HAP-1 (cell line): ENCODE measurements around the gene SLC16A2.
A peak's percentile ranks its signal among the peaks of the same experiment; 100 is the strongest.

Experiments used
- DNase-seq, 2 experiments: peaks; one replicate each; pipeline ENCODE4 v3.0.0-alpha.2; 2016 to 2020; ENCODE audit warnings: low spot score in 2 of 2
- H3K27me3 ChIP-seq: fragments of 250-450 bp; sonication (Bioruptor Pico); 2 replicates; pipeline ENCODE4 v1.5.1; 2020; ENCODE audit warnings: low read depth, mild to moderate bottlenecking, moderate library complexity
- H3K36me3 ChIP-seq: fragments of 250-450 bp; sonication (Bioruptor Pico); replicated peaks from 2 replicates; pipeline ENCODE4 v1.5.1; 2020; ENCODE audit warnings: mild to moderate bottlenecking
- H3K4me1 ChIP-seq: fragments of 250-450 bp; sonication (Bioruptor Pico); 2 replicates; pipeline ENCODE4 v1.5.1; 2020; ENCODE audit warnings: mild to moderate bottlenecking
- H3K4me3 ChIP-seq: fragments of 250-450 bp; sonication (Bioruptor Pico); 2 replicates; pipeline ENCODE4 v1.5.1; 2020; ENCODE audit warnings: mild to moderate bottlenecking, moderate library complexity
- H3K9me3 ChIP-seq: fragments of 250-450 bp; sonication (Bioruptor Pico); 2 replicates; pipeline ENCODE4 v1.5.1; 2020; ENCODE audit warnings: mild to moderate bottlenecking, moderate library complexity
- in situ Hi-C: fragments of 300-500 bp; cut with MboI; formaldehyde crosslinking; loops from 3 replicates; pipeline ENCODE4 v1.14.3; 2020; ENCODE audit warnings: low sequenced_read_pairs, inconsistent platforms, mixed read lengths

SLC16A2 gene

GRCh38 chrX:74421036-74421739, at the start of gene SLC16A2:
SLC16A2 (plus strand) TSS chrX:74421493; CDS start chrX:74421638, 145 bp downstream.
- H3K9me3 ChIP-seq, result no peaks in the 10 kb centered on the region
- in situ Hi-C loops, result no loop called here
- H3K36me3 ChIP-seq, result no peaks in the 10 kb centered on the region
- H3K27me3 ChIP-seq, result no peaks in the 10 kb centered on the region
- peak; percentile 51 to 83 for DNase-seq
- H3K4me1 ChIP-seq, result no peaks in the 10 kb centered on the region
- peak within 1 kb of the TSS; percentile 45 for H3K4me3 ChIP-seq

- no peaks in the 10 kb centered on the region for H3K36me3 ChIP-seq
- peaks cover 5% of the 10 kb centered on the region for H3K27me3 ChIP-seq
- no peak for DNase-seq
- no peak overlapping the region for H3K4me3 ChIP-seq
- in situ Hi-C loops, result no loop called here
- H3K9me3 ChIP-seq, result no peaks in the 10 kb centered on the region
- H3K4me1 ChIP-seq, result no peaks in the 10 kb centered on the region
These were observed 49.0 kb upstream of the SLC16A2 start for GRCh38 chrX:74372272-74372671.

- DNase-seq, result no peak
- no peaks in the 10 kb centered on the region for H3K36me3 ChIP-seq
- H3K9me3 ChIP-seq, result no peaks in the 10 kb centered on the region
- H3K27me3 ChIP-seq, result peaks cover 5% of the 10 kb centered on the region
- no peaks in the 10 kb centered on the region for H3K4me1 ChIP-seq
- no peak overlapping the region for H3K4me3 ChIP-seq
- in situ Hi-C loops, result no loop called here
These were observed 44.0 kb upstream of the SLC16A2 start for GRCh38 chrX:74377282-74377681.

GRCh38 chrX:74382613-74383012, 38.7 kb upstream of the SLC16A2 start:
- peak; percentile 67 to 86 for DNase-seq
- Histone ChIP-seq H3K27me3 (no peaks in the 10 kb centered on the region), H3K4me3 (no peak overlapping the region), H3K36me3 (no peaks in the 10 kb centered on the region), H3K9me3 (no peaks in the 10 kb centered on the region), H3K4me1 (no peaks in the 10 kb centered on the region)
- in situ Hi-C loops, result loop anchor here (10.0 kb wide), 1 partner anchor 162 kb away; no protein-coding TSS in a partner anchor

- in situ Hi-C loops, result loop anchor here (10.0 kb wide), 1 partner anchor 161 kb away; no protein-coding TSS in a partner anchor
- H3K4me3 ChIP-seq, result no peak overlapping the region
- no peaks in the 10 kb centered on the region for H3K36me3 ChIP-seq
- H3K4me1 ChIP-seq, result no peaks in the 10 kb centered on the region
- H3K27me3 ChIP-seq, result no peaks in the 10 kb centered on the region
- DNase-seq, result peak in 1 of 2 experiments; percentile 40
- no peaks in the 10 kb centered on the region for H3K9me3 ChIP-seq
These were observed 37.7 kb upstream of the SLC16A2 start for GRCh38 chrX:74383611-74384010.

GRCh38 chrX:74389016-74389722, 32.1 kb upstream of the SLC16A2 start:
- in situ Hi-C loops, result loop anchor here (10.0 kb wide), 1 partner anchor 156 kb away; no protein-coding TSS in a partner anchor
- Histone ChIP-seq H3K27me3 (peaks cover 3% of the 10 kb centered on the region), H3K36me3 (no peaks in the 10 kb centered on the region), H3K4me3 (no peak overlapping the region), H3K9me3 (no peaks in the 10 kb centered on the region), H3K4me1 (no peaks in the 10 kb centered on the region)
- DNase-seq, result no peak

GRCh38 chrX:74395556-74395955, 25.7 kb upstream of the SLC16A2 start:
- Histone ChIP-seq H3K27me3 (peaks cover 7% of the 10 kb centered on the region), H3K4me1 (no peaks in the 10 kb centered on the region), H3K9me3 (no peaks in the 10 kb centered on the region), H3K36me3 (no peaks in the 10 kb centered on the region), H3K4me3 (no peak overlapping the region)
- DNase-seq, result no peak
- in situ Hi-C loops, result no loop called here

- Histone ChIP-seq H3K9me3 (no peaks in the 10 kb centered on the region), H3K27me3 (no peaks in the 10 kb centered on the region; the same call in 1 of the 2 replicates), H3K4me1 (no peaks in the 10 kb centered on the region), H3K4me3 (no peak overlapping the region), H3K36me3 (no peaks in the 10 kb centered on the region)
- no peak for DNase-seq
- in situ Hi-C loops, result no loop called here
These were observed 15.3 kb upstream of the SLC16A2 start for GRCh38 chrX:74405973-74406489.

- no peaks in the 10 kb centered on the region for H3K4me1 ChIP-seq
- in situ Hi-C loops, result no loop called here
- no peaks in the 10 kb centered on the region; the same call in 1 of the 2 replicates for H3K27me3 ChIP-seq
- no peaks in the 10 kb centered on the region for H3K36me3 ChIP-seq
- no peaks in the 10 kb centered on the region for H3K9me3 ChIP-seq
- no peak for DNase-seq
- no peak overlapping the region for H3K4me3 ChIP-seq
These were observed 13.0 kb upstream of the SLC16A2 start for GRCh38 chrX:74408304-74408703.

GRCh38 chrX:74419864-74420195, 1.5 kb upstream of the SLC16A2 start:
- Histone ChIP-seq H3K27me3 (no peaks in the 10 kb centered on the region), H3K4me1 (no peaks in the 10 kb centered on the region), H3K9me3 (no peaks in the 10 kb centered on the region), H3K4me3 (no peak overlapping the region), H3K36me3 (no peaks in the 10 kb centered on the region)
- in situ Hi-C loops, result no loop called here
- no peak for DNase-seq

- H3K4me1 ChIP-seq, result no peaks in the 10 kb centered on the region
- DNase-seq, result no peak
- in situ Hi-C loops, result no loop called here
- no peaks in the 10 kb centered on the region for H3K9me3 ChIP-seq
- H3K4me3 ChIP-seq, result no peak overlapping the region
- no peaks in the 10 kb centered on the region for H3K27me3 ChIP-seq
- no peaks in the 10 kb centered on the region for H3K36me3 ChIP-seq
These were observed 877 bp upstream of the SLC16A2 start for GRCh38 chrX:74420196-74421035.

- Histone ChIP-seq H3K4me3 (peak overlapping the region; percentile 45), H3K27me3 (no peaks in the 10 kb centered on the region), H3K4me1 (no peaks in the 10 kb centered on the region), H3K36me3 (no peaks in the 10 kb centered on the region), H3K9me3 (no peaks in the 10 kb centered on the region)
- in situ Hi-C loops, result no loop called here
- DNase-seq, result peak in 1 of 2 experiments; percentile 21
These were observed 553 bp downstream of the SLC16A2 start for GRCh38 chrX:74421740-74422352.

- in situ Hi-C loops, result no loop called here
- no peaks in the 10 kb centered on the region for H3K27me3 ChIP-seq
- no peaks in the 10 kb centered on the region for H3K4me1 ChIP-seq
- no peak overlapping the region for H3K4me3 ChIP-seq
- H3K9me3 ChIP-seq, result no peaks in the 10 kb centered on the region
- DNase-seq, result no peak
- H3K36me3 ChIP-seq, result no peaks in the 10 kb centered on the region
These were observed 1.4 kb downstream of the SLC16A2 start for GRCh38 chrX:74422576-74423288.
